ENCODE measurements around the gene RNF2. TPM values are rescaled to one million over a fixed set of nuclear protein-coding genes. Genes with fewer than 3 reads are reported as not detected.

RNF2 gene
- total RNA-seq, 2 donors from 2014 or later, result 12.6 to 14.1 TPM

DNA sequence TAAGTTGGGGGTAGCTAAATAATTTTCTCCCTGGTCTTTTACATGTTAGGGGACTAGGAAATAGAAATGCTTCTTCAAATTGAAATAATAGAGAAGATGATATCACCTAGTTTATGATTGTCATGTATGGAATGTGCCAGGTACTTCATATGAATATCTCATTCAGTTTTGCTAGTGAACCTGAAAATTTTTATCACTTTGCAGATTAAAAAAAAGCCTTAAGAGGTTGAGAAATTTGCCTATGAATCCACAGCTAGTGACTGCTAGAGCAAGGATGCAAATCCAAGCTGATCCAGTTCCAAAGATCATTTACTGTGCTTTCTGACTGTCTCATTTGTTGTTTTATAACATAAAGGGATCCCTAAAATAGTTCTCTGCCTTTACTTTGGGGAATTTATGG is 24.7 kb downstream of the RNF2 start:
- no peak for DNase-seq (ENCODE audit: low spot score)
- Histone ChIP-seq H3K4me3 (no peak overlapping the region), H3K27me3 (no peaks in the 10 kb centered on the region), H3K4me1 (peaks cover 0 to 5% of the 10 kb centered on the region in 2 donors), H3K27ac (no peak overlapping the region), H3K36me3 (no peaks in the 10 kb centered on the region), H3K9me3 (no peaks in the 10 kb centered on the region)
- TF ChIP-seq, protein P1, sequence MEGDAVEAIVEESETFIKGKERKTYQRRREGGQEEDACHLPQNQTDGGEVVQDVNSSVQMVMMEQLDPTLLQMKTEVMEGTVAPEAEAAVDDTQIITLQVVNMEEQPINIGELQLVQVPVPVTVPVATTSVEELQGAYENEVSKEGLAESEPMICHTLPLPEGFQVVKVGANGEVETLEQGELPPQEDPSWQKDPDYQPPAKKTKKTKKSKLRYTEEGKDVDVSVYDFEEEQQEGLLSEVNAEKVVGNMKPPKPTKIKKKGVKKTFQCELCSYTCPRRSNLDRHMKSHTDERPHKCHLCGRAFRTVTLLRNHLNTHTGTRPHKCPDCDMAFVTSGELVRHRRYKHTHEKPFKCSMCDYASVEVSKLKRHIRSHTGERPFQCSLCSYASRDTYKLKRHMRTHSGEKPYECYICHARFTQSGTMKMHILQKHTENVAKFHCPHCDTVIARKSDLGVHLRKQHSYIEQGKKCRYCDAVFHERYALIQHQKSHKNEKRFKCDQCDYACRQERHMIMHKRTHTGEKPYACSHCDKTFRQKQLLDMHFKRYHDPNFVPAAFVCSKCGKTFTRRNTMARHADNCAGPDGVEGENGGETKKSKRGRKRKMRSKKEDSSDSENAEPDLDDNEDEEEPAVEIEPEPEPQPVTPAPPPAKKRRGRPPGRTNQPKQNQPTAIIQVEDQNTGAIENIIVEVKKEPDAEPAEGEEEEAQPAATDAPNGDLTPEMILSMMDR (IDR thresholded peaks at IDR 0.05), result no peak

DNA sequence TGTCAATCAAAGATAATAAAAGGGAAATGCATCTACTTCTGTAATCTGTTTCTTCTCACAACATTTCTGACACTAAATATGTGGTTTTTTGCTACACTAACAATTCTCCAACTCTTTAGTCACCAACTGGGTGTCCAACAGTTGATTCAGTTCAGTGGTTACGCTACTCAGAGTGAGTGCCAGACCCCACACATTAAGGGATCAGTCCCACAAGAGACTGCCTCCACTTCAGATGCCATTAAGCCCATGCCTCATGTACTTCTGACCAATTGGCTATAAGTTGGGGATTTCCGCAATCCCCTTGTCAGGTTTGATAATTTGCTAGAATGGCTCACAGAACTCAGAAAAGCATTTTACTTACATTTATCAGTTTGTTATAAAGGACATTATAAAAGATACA is 28.4 kb downstream of the RNF2 start:
- Histone ChIP-seq H3K9me3 (no peaks in the 10 kb centered on the region), H3K36me3 (no peaks in the 10 kb centered on the region), H3K4me3 (no peak overlapping the region), H3K27me3 (no peaks in the 10 kb centered on the region), H3K27ac (no peak overlapping the region), H3K4me1 (peaks cover 0 to under 1% of the 10 kb centered on the region in 2 donors)
- TF ChIP-seq, protein P1 (IDR thresholded peaks at IDR 0.05), result no peak
- DNase-seq (ENCODE audit: low spot score), result no peak

DNA sequence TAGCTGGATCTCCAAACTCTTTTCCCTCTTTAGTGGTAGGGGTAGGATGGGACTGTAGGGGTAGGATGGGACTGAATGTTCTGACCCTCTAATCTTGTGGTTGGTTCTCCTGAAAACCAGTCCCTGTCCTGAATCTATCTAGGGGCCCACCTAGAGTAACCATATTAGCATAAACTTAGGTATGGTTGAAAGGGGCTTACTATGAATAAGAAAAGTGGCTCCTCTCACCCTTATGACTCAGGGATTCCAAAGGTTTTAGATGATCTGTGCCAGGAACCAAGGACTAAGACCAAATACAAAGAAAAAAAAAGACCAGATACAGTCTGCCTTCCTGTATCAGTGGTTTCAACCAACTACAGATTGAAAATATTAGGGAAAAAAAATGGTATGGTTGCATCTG is 28.9 kb downstream of the RNF2 start:
- Histone ChIP-seq H3K27ac (no peak overlapping the region), H3K9me3 (no peaks in the 10 kb centered on the region), H3K4me1 (no peaks in the 10 kb centered on the region), H3K27me3 (no peaks in the 10 kb centered on the region), H3K36me3 (no peaks in the 10 kb centered on the region), H3K4me3 (no peak overlapping the region)
- DNase-seq (ENCODE audit: low spot score), result no peak
- TF ChIP-seq, protein P1 (IDR thresholded peaks at IDR 0.05), result no peak

DNA sequence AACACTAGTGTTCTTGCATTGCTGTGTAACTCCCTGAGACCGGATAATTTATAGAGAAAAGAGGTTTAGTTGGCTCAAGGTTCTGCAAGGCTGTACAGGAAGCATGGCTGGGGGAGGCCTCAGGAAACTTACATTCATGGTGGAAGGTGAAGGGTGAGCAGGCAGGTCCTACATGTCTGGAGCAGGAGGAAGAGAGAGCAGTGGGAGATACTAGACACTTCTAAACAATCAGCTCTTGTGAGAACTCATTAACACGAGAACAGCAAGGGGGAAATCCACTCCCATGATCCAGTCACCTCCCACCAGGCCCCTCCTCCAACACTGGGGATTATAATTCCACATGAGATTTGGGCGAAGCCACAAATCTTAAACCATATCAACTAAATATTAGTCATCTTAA is 30.1 kb downstream of the RNF2 start:
- H3K9me3 ChIP-seq, result no peaks in the 10 kb centered on the region
- H3K27me3 ChIP-seq, result no peaks in the 10 kb centered on the region
- no peak overlapping the region for H3K27ac ChIP-seq
- H3K36me3 ChIP-seq, result no peaks in the 10 kb centered on the region
- peaks cover 0 to 3% of the 10 kb centered on the region in 2 donors for H3K4me1 ChIP-seq
- TF ChIP-seq, protein P1 (IDR thresholded peaks at IDR 0.05), result no peak
- no peak overlapping the region for H3K4me3 ChIP-seq
- no peak for DNase-seq (ENCODE audit: low spot score)

DNA sequence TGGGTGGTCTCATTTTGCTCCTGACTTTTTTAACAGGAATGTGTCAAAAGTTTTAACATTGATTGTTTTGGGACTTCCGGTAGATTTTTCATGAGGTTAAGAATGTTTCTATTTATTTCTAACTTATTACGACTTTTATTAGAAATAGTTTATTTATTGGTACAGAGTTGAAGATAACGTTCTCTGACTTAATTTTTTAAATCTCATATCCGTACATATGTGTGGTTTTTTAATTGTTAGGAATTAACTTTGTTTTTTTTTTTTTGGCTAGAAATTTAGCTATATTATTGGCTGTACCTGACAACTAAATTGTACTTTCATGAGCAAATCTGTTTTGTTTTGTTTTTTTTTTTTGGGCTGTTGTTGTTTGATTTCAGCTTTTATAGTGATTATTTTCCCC is 32.0 kb downstream of the RNF2 start:
- Histone ChIP-seq H3K9me3 (no peaks in the 10 kb centered on the region), H3K27me3 (no peaks in the 10 kb centered on the region), H3K36me3 (no peaks in the 10 kb centered on the region), H3K4me3 (no peak overlapping the region), H3K27ac (no peak overlapping the region), H3K4me1 (peaks cover 0 to 5% of the 10 kb centered on the region in 2 donors)
- TF ChIP-seq, protein P1 (IDR thresholded peaks at IDR 0.05), result no peak
- no peak for DNase-seq (ENCODE audit: low spot score)

DNA sequence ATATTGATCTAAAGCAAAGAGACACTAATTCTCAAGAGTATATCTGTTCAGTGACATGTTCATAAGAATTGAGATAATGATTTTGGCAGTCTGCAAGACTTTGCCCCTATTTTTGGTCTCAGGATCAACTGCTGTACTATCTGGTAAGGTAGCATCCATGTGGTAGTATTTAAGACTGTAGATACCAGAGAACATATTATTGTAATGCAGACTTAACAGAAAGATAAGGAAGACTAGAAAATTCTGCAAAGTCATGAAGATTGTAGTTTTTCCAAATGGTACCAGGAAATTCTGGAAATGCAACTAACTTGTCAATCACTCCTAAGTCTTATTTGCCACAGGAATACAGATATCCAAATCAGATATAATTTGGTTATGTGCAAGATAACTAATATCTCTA is 35.1 kb downstream of the RNF2 start:
- Histone ChIP-seq H3K27ac (no peak overlapping the region), H3K36me3 (no peaks in the 10 kb centered on the region), H3K4me1 (peaks cover 0 to 5% of the 10 kb centered on the region in 2 donors), H3K27me3 (no peaks in the 10 kb centered on the region), H3K4me3 (no peak overlapping the region), H3K9me3 (no peaks in the 10 kb centered on the region)
- TF ChIP-seq, protein P1 (IDR thresholded peaks at IDR 0.05), result no peak
- no peak for DNase-seq (ENCODE audit: low spot score)
